DMS53 treated with DMSO at 0.1 percent for 48 hours (cell line): ENCODE data around the gene ELL2.
"Not testable (repeated sequence)": the region's sequence is repeated elsewhere in the genome, so short reads cannot be mapped to it uniquely, and the experiment has no call there.

Experiments
- DNase-seq: peaks from one replicate; lab custom pipeline; 2025; ENCODE audit not compliant: unreplicated experiment; lab: John Stamatoyannopoulos, UW

Gene ELL2

GRCh38 chr5:95884017-95884325 is 77.7 kb downstream of the ELL2 start:
- DNase-seq = no peak

GRCh38 chr5:95883185-95884016 is 78.2 kb downstream of the ELL2 start:
- peak; percentile 44 for DNase-seq

DNA sequence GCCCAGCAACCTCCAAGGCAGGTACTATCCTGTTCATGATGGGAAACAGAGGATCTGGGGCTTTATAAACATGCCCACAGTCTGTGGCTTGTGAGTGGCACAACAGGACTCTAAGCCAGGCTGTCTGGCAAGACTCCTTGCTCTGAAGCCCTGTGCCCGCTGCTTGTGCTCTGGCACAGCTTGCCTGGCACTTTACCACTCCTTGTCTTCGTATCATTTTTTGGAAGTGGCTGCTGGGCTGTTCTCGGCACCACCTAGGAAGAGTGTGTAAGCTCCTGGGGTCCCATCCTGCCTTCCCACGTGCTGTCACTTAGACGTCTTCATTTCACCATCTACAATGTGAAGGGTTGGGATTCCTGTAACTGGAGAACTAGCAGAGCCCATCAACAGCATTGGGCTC is 79.8 kb downstream of the ELL2 start:
- no peak for DNase-seq

DNA sequence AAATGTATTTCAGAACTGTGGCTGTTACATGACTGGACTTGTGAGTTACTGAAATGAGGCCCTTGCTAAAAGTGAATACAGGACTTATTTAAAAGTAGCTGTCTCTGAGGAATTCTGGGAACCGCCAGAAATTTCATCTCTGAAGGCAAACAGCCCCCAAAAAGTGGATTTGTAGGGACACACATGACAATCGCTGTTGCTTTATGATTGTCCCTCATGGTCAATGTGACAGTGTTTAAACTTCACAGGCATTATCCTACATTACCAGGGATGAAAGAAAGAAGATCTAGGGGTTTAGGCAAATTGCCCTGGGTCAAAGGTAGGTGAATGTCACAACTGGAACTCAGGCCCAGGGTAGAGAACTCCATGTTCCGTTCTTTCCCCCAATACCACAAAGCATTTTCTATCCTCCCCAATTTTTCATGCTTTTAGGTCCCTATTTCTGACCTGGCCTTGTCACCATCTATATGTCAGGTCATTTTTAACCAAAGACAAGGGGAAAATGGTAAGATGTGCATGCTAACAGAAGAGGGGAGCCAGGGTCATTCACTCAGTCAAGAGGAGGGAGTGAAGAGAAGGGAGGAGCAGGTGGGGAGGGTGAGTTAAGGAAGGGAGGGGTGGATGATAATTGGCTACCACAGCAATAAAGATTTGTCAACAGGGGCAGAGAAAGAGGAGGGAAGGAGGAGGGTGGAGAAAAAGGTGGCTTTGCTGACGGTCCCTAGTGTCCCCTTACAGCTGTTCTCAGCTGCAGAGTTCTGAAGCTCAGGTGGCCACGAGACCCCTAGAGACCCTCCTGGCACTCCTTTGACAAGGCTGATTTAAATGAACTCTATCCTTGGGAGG is 81.3 kb downstream of the ELL2 start:
- no peak for DNase-seq

- no peak for DNase-seq
Measured at GRCh38 chr5:95879661-95880060, 82.0 kb downstream of the ELL2 start.

DNA sequence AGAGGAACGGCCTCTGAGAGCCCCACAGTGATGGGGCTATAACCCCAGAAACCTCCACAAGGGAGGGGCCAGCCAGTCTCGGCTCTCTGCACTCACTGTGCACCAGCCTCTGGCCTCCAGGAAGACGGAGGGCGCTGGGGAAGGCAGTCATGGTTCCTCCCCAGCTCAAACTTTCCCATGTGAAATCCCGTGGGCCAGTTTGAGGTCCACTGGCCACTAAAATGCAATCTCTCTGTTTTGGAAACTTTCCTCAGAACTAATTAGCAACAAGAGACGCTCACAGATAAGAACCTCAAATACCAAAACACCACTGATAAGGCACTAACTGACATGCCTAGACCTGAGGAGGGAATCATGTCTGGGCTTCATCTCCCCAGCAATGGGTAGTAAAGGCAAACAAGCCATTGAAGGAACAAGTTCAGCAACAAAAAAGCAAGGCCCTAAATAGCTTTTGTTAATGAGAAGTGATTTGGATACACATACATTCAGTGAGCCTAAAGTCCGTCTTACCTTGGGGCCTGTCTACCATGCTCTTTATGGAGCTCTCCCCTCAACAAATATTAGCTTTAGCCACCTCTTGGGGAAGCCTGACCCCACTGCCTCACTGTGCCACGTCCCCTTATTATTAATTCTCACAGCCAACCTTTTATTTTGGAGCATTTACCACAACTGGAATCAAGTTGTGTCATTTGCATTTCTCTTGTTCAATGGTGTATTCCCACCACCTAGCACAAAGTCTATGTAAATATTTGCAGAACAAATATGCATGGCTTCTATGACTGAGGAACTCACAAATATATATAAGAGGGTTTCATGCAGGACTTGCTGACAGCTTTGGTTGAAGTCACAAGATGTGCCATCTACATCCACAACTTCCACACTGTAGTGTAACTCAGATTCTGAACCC is 83.0 kb downstream of the ELL2 start:
- peak; percentile 71 for DNase-seq

DNA sequence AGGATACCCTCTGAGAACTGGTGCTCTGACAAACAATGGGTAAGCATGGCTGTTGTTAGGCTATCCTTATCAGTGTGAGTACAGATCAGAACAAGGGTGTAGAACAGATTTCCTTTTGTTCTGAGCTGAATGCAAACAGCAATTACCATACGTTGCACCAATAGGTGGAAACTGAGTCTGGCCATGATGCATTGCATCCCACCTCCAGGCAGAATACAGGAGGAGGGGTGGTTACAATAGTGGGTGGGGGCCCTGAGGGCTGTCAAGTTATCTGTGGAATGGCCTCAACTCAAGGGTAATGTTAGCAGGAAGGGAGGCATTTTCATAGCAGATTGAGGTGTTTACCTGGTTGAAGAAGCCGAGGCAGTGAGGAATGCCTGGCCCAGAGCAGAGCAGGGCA is 84.9 kb downstream of the ELL2 start:
- no peak for DNase-seq

GRCh38 chr5:95874246-95874645 is 87.4 kb downstream of the ELL2 start:
- DNase-seq = no peak

DNA sequence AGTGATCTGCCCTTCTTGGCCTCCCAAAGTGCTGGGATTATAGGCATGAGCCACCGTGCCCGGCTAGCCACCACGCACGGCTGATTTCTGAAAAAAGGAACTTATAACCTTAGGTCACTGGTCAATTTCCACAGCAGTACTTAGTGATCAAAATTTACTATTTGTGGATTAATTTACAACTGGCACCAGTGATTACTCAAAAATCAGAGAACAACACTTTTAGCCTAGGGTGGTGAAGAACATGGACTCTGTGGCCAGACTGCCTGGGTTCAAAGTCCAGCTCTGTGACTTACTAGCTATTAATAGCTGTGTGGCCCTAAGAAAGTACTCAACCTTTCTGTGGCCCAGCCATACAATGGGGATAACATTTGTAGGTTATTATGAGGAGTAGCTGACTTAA is 88.3 kb downstream of the ELL2 start:
- DNase-seq = no peak

DNA sequence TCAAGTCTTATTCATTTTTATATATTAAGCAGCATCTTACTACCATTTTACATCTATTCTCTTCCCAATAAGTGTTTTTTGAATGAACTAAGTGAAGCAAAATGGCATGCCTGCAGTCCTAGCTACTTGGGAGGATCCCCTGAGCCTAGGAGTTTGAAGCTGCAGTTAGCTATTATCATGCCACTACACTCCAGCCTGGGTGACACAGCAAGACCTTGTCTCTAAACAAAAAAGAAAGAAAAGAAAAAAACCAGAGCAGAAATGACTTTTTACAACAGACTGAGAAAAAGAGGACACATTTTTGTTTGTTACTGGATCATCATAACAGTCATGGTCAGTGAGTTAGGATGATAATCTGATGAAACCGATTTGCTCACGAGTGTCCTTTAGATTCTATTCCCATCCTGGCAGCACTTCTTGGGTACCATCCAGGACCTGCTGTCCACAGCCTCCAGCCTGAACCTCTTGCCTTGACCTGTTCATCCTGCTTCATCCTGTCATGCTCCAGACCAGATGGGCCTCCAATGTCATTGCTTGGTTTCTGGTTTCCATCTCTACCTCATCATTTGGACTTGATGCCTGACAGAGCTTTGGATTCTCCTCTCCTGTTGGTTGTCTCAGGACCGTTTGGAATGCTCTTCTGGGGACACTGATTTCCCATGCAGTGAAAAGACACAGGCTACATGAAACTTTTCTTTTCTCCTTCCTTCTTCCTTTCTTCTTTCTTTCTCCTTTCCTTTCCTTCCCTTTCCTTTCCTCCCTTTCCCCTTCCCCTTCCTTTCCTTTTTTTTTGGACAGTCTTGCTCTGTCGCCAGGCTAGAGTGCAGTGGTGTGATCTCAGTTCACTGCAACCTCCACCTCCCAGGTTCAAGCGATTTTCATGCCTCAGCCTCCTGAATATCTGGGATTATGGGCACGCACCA is 89.0 kb downstream of the ELL2 start:
- no peak for DNase-seq

GRCh38 chr5:95871146-95871806 is 90.4 kb downstream of the ELL2 start:
- DNase-seq = no peak

DNA sequence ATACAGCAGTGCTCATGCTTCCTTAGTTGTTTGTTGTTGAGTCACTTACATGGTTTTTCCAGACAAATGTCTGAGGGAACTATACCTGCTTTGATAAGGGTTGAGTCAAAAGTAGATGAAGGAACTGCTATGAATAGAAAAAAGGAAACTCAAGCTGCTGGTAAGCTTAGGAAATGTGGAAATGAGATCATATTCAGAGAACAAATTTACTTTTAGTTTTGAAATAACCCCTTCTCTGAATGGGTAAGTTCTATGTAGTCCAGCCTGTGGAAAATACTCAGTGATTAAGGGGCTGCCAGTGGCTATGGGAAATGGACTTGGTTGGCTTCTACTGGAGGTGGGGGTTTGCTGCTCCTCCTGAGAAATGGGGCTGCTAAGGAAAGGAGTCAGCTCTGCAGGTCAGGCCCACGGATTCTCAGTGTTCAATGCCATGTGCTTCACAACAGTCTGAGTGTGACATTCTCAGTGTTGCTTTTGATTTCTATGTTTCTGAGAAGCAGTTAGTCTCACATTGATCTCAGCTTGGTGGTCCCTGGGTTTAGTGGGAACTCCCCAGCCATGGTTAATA is 91.5 kb downstream of the ELL2 start:
- no peak for DNase-seq

DNA sequence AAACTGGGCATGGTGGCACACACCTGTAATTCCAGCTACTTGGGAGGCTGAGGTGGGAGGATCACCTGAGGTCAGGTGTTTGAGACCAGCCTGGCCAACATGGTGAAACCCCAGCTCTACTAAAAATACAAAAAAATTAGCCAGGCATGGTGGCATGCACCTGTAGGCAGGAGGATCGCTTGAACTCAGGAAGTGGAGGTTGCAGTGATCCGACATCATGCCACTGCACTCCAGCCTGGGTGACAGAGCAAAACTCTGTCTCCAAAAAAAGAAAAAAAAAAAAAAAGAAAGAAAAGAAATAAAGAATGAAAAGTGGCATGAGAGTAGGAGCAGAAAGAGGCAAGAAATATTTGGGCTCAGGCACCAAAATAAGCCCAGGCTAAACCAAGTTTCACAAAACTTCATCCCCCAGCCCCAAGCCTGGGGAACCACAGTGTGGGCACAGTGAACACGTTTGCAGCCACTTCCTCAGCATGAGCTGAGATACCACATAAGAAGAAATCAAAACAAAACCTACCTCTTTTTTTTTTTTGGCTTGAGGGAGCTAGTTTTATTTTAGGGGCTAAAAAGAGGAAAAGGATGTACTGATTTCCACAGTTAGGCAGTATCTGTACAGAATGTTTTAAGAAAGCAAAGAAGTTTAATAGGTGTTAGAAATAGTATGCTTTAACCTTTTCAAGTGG is 92.3 kb downstream of the ELL2 start:
- DNase-seq = not testable (repeated sequence)

GRCh38 chr5:95868136-95868535 is 93.5 kb downstream of the ELL2 start:
- no peak for DNase-seq

GRCh38 chr5:95866435-95867040 is 95.1 kb downstream of the ELL2 start:
- no peak for DNase-seq

DNA sequence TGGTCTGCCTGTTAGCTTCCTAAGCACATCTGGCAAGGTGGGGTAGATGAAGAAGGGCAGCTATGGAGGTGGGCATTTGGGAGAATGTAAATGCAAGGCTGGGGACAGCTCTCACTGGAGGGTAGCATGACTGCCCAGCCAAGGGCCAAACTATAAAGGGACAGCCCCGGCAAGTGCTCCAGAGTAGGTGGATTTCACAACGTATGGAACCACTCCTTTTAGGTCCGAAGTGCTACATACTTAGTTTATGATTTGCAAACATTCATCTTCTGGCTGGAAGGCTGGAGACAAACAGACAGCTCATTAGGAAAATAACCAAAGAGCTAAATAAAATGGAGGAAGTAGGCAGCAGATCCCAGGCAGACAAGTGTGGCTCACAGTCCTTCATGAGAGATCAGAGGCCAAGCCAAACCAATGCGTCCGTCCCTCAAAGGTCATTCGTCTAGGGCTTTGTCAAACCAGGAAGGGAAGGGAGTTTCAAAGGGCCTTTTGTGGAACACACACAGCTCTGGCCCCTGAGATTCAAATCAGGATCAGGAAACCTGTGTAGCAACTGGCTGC is 96.6 kb downstream of the ELL2 start:
- DNase-seq = no peak

- no peak for DNase-seq
Measured at GRCh38 chr5:95864456-95864855, 97.2 kb downstream of the ELL2 start.

GRCh38 chr5:95863383-95863757 is 98.3 kb downstream of the ELL2 start:
- DNase-seq = no peak
